ENCODE results near the gene RNF146.
A peak's percentile ranks its signal among the peaks of the same experiment; 100 is the strongest.

The RNF146 gene

DNA sequence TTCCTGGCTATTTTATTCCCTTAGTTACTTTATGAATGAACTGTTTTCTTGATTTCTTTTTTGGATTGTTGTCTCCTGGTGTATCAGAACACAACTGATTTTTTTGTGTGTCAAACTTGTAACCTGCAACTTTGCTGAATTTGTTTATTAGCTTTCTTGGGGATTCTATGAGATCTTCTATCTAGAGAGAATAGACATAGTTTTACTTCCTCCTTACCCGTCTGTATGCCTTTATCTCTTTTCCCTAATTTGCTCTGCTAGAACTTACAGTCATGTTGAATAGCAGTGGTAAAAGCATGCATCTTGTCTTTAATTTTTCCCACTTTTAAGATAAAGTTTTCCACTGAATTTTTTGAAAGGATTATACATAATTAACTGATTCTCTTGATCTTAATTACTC lies 13.2 kb downstream of the RNF146 start:
- Histone ChIP-seq H3K36me3 (ENCODE audit: control insufficient read depth, insufficient read depth, low read length) (peaks cover 10% of the 10 kb centered on the region), H3K27ac (ENCODE audit: insufficient read depth, low read depth, low read length, poor library complexity, severe bottlenecking) (no peak overlapping the region), H3K4me1 (ENCODE audit: control insufficient read depth, insufficient read depth, low read length) (no peaks in the 10 kb centered on the region), H3K9me3 (ENCODE audit: control insufficient read depth, low read length) (no peaks in the 10 kb centered on the region), H3K27me3 (ENCODE audit: control insufficient read depth, insufficient read depth, low read length, poor library complexity, severe bottlenecking) (no peaks in the 10 kb centered on the region), H3K4me3 (ENCODE audit: insufficient read depth, low read depth, low read length) (no peak overlapping the region)
- WGBS, 2 experiments: 91% methylated on average over 1 of the region's 1 CpG; no CpG with 5 or more reads in 1 of the 2 experiments

GRCh38 chr6:127282184-127282583 lies 15.5 kb downstream of the RNF146 start:
- Histone ChIP-seq H3K27ac (ENCODE audit: insufficient read depth, low read depth, low read length, poor library complexity, severe bottlenecking) (no peak overlapping the region), H3K27me3 (ENCODE audit: control insufficient read depth, insufficient read depth, low read length, poor library complexity, severe bottlenecking) (no peaks in the 10 kb centered on the region), H3K36me3 (ENCODE audit: control insufficient read depth, insufficient read depth, low read length) (peaks cover 21% of the 10 kb centered on the region), H3K4me3 (ENCODE audit: insufficient read depth, low read depth, low read length) (no peak overlapping the region), H3K9me3 (ENCODE audit: control insufficient read depth, low read length) (no peaks in the 10 kb centered on the region), H3K4me1 (ENCODE audit: control insufficient read depth, insufficient read depth, low read length) (no peaks in the 10 kb centered on the region)
- 100% methylated on average over 1 of the region's 1 CpG for WGBS, 2 experiments

- H3K4me1 ChIP-seq (ENCODE audit: control insufficient read depth, insufficient read depth, low read length): no peaks in the 10 kb centered on the region
- H3K9me3 ChIP-seq (ENCODE audit: control insufficient read depth, low read length): no peaks in the 10 kb centered on the region
- no peak overlapping the region for H3K27ac ChIP-seq (ENCODE audit: insufficient read depth, low read depth, low read length, poor library complexity, severe bottlenecking)
- H3K27me3 ChIP-seq (ENCODE audit: control insufficient read depth, insufficient read depth, low read length, poor library complexity, severe bottlenecking): no peaks in the 10 kb centered on the region
- H3K36me3 ChIP-seq (ENCODE audit: control insufficient read depth, insufficient read depth, low read length): peaks cover 15% of the 10 kb centered on the region
- H3K4me3 ChIP-seq (ENCODE audit: insufficient read depth, low read depth, low read length): no peak overlapping the region
These were observed 22.0 kb downstream of the RNF146 start for GRCh38 chr6:127288705-127289104.

DNA sequence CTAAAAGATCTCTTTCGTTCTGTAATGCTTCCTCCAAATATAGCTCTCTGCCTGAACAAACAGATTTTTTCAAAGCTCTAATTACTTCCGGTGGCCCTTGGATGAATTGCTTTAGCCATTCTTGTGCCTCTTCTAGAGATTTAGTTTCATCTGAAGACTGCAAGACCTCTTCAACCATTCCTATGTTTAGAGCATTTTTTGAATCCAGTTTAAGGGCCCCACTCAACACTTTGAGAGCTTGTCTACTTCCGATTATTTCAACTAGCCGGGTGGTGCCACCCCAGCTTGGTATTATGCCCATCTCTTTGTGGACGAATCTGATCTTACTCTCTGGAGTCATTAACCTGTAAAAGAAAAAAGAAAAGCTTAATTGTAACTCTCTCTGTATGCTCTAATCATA lies 23.3 kb downstream of the RNF146 start:
- Histone ChIP-seq H3K27ac (ENCODE audit: insufficient read depth, low read depth, low read length, poor library complexity, severe bottlenecking) (peak overlapping the region; percentile 45), H3K4me1 (ENCODE audit: control insufficient read depth, insufficient read depth, low read length) (no peaks in the 10 kb centered on the region), H3K9me3 (ENCODE audit: control insufficient read depth, low read length) (no peaks in the 10 kb centered on the region), H3K27me3 (ENCODE audit: control insufficient read depth, insufficient read depth, low read length, poor library complexity, severe bottlenecking) (no peaks in the 10 kb centered on the region), H3K4me3 (ENCODE audit: insufficient read depth, low read depth, low read length) (no peak overlapping the region), H3K36me3 (ENCODE audit: control insufficient read depth, insufficient read depth, low read length) (peaks cover 15% of the 10 kb centered on the region)
- WGBS, 2 experiments: 93 to 94% methylated on average over 5 of the region's 5 CpGs

- 82 to 86% methylated on average over 4 of the region's 4 CpGs for WGBS, 2 experiments
- no peaks in the 10 kb centered on the region for H3K9me3 ChIP-seq (ENCODE audit: control insufficient read depth, low read length)
- no peaks in the 10 kb centered on the region for H3K27me3 ChIP-seq (ENCODE audit: control insufficient read depth, insufficient read depth, low read length, poor library complexity, severe bottlenecking)
- peaks cover 15% of the 10 kb centered on the region for H3K36me3 ChIP-seq (ENCODE audit: control insufficient read depth, insufficient read depth, low read length)
- H3K27ac ChIP-seq (ENCODE audit: insufficient read depth, low read depth, low read length, poor library complexity, severe bottlenecking): peak overlapping the region; percentile 19
- H3K4me1 ChIP-seq (ENCODE audit: control insufficient read depth, insufficient read depth, low read length): no peaks in the 10 kb centered on the region
- H3K4me3 ChIP-seq (ENCODE audit: insufficient read depth, low read depth, low read length): no peak overlapping the region
These were observed 24.0 kb downstream of the RNF146 start for GRCh38 chr6:127290391-127291265.

DNA sequence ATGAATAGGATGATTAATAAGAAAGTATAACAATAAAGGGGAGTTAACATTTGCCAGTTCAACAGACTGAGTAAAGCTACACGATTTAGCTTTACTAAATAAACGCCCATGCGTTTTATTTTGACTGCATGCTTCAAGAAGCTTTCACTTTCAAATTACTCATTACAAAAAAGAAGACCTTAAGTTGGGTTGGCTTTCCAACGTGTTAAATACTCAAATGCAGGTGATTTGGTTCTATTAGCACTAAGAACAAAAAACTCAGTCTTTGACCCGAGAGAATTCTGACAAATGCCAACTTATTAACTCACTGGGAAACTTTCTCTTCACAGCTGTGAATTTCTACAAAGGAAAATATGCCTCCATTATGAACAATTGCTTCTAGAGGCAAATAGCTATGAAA lies 24.8 kb downstream of the RNF146 start:
- H3K27me3 ChIP-seq (ENCODE audit: control insufficient read depth, insufficient read depth, low read length, poor library complexity, severe bottlenecking): no peaks in the 10 kb centered on the region
- peaks cover 11% of the 10 kb centered on the region for H3K36me3 ChIP-seq (ENCODE audit: control insufficient read depth, insufficient read depth, low read length)
- WGBS, 2 experiments: 69 to 71% methylated on average over 5 of the region's 5 CpGs
- H3K9me3 ChIP-seq (ENCODE audit: control insufficient read depth, low read length): no peaks in the 10 kb centered on the region
- no peak overlapping the region for H3K27ac ChIP-seq (ENCODE audit: insufficient read depth, low read depth, low read length, poor library complexity, severe bottlenecking)
- no peak overlapping the region for H3K4me3 ChIP-seq (ENCODE audit: insufficient read depth, low read depth, low read length)
- H3K4me1 ChIP-seq (ENCODE audit: control insufficient read depth, insufficient read depth, low read length): no peaks in the 10 kb centered on the region

GRCh38 chr6:127297502-127298070 lies 30.9 kb downstream of the RNF146 start:
- H3K27ac ChIP-seq (ENCODE audit: insufficient read depth, low read depth, low read length, poor library complexity, severe bottlenecking): no peak overlapping the region

DNA sequence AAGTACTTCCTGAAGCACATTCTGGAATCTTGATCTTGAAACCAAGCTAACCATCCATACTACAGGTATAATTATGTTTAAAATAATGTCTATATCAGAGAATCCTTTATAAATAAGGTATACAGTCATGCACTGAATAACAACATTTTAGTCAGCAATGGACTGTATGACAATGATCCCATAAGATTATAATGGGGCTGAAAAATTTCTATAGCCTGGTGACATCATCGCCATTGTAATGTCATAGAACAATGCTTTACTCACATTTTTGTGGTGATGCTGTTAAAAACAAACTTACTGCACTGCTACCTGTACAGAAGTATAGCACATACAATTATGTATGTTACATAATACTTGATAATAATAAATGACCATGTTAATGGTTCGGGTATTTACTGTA lies 31.8 kb downstream of the RNF146 start:
- no peaks in the 10 kb centered on the region for H3K27me3 ChIP-seq (ENCODE audit: control insufficient read depth, insufficient read depth, low read length, poor library complexity, severe bottlenecking)
- 50 to 100% methylated on average over 1 to 2 of the region's 2 CpGs for WGBS, 2 experiments
- H3K27ac ChIP-seq (ENCODE audit: insufficient read depth, low read depth, low read length, poor library complexity, severe bottlenecking): no peak overlapping the region
- H3K36me3 ChIP-seq (ENCODE audit: control insufficient read depth, insufficient read depth, low read length): no peaks in the 10 kb centered on the region
- H3K4me1 ChIP-seq (ENCODE audit: control insufficient read depth, insufficient read depth, low read length): no peaks in the 10 kb centered on the region
- H3K4me3 ChIP-seq (ENCODE audit: insufficient read depth, low read depth, low read length): no peak overlapping the region
- no peaks in the 10 kb centered on the region for H3K9me3 ChIP-seq (ENCODE audit: control insufficient read depth, low read length)

More at GRCh38 chr6:127297502-127298070, 30.9 kb downstream of the RNF146 start:
- H3K4me3 ChIP-seq (ENCODE audit: insufficient read depth, low read depth, low read length): no peak overlapping the region
- no peaks in the 10 kb centered on the region for H3K4me1 ChIP-seq (ENCODE audit: control insufficient read depth, insufficient read depth, low read length)
- WGBS, 2 experiments: 83 to 94% methylated on average over 2 to 4 of the region's 4 CpGs
- H3K27me3 ChIP-seq (ENCODE audit: control insufficient read depth, insufficient read depth, low read length, poor library complexity, severe bottlenecking): no peaks in the 10 kb centered on the region
- no peaks in the 10 kb centered on the region for H3K36me3 ChIP-seq (ENCODE audit: control insufficient read depth, insufficient read depth, low read length)
- no peaks in the 10 kb centered on the region for H3K9me3 ChIP-seq (ENCODE audit: control insufficient read depth, low read length)

DNA sequence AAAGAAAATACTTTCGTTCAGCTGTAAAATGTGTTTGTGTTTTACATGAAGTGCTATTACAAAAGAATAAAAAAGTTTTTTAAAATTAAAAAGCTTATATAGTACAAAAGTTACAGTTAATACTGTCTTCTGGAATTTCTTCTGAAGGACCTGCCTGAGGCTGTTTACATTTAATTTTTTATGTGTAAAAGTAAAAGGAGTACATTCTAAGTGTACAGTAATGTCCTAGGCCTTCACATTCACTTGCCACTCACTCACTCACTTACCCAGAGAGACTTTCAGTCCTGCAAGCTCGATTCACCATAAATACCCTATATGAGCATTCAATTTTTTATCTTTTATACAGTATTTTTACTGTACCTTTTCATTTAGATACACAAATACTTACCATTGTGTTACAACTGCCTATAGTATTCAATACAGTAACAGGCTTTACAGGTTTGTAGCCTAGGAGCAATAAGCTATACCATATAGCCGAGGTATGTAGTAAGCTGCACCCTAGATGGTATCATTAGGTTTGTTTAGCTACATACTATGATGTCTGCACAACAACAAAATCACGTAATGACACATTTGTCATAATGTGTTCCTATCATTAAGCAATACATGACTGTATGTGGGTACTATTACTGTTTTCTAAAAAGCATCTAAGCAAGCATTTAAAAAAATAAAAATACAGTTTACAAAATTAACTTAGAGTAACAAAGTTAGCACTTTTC lies 33.0 kb downstream of the RNF146 start:
- Histone ChIP-seq H3K4me1 (ENCODE audit: control insufficient read depth, insufficient read depth, low read length) (no peaks in the 10 kb centered on the region), H3K27ac (ENCODE audit: insufficient read depth, low read depth, low read length, poor library complexity, severe bottlenecking) (no peak overlapping the region), H3K4me3 (ENCODE audit: insufficient read depth, low read depth, low read length) (no peak overlapping the region), H3K27me3 (ENCODE audit: control insufficient read depth, insufficient read depth, low read length, poor library complexity, severe bottlenecking) (no peaks in the 10 kb centered on the region), H3K9me3 (ENCODE audit: control insufficient read depth, low read length) (no peaks in the 10 kb centered on the region), H3K36me3 (ENCODE audit: control insufficient read depth, insufficient read depth, low read length) (no peaks in the 10 kb centered on the region)
- 75 to 87% methylated on average over 1 to 2 of the region's 4 CpGs for WGBS, 2 experiments

- no peak overlapping the region for H3K4me3 ChIP-seq (ENCODE audit: insufficient read depth, low read depth, low read length)
- no peaks in the 10 kb centered on the region for H3K4me1 ChIP-seq (ENCODE audit: control insufficient read depth, insufficient read depth, low read length)
- no peaks in the 10 kb centered on the region for H3K27me3 ChIP-seq (ENCODE audit: control insufficient read depth, insufficient read depth, low read length, poor library complexity, severe bottlenecking)
- H3K9me3 ChIP-seq (ENCODE audit: control insufficient read depth, low read length): no peaks in the 10 kb centered on the region
- no peak overlapping the region for H3K27ac ChIP-seq (ENCODE audit: insufficient read depth, low read depth, low read length, poor library complexity, severe bottlenecking)
- H3K36me3 ChIP-seq (ENCODE audit: control insufficient read depth, insufficient read depth, low read length): no peaks in the 10 kb centered on the region
These were observed 33.7 kb downstream of the RNF146 start for GRCh38 chr6:127300411-127300810.
